HK-2 (cell line): ENCODE results near the gene TMEM259.

Experiments used
- DNase-seq: peaks from one replicate; pipeline ENCODE4 v3.0.0-alpha.2; 2018; ENCODE audit not compliant: unreplicated experiment

The TMEM259 gene

GRCh38 chr19:986083-986482, 34.8 kb downstream of the TMEM259 start:
- DNase-seq, result no peak

- peak; percentile 89 for DNase-seq
These were observed 36.6 kb downstream of the TMEM259 start, which contains the start of gene WDR18 for GRCh38 chr19:984165-984967. WDR18 (plus strand) TSS chr19:984345; CDS start chr19:984354, 9 bp downstream.

GRCh38 chr19:982567-983170, 38.3 kb downstream of the TMEM259 start:
- DNase-seq, result peak; percentile 79

GRCh38 chr19:980133-980998, 40.6 kb downstream of the TMEM259 start:
- DNase-seq, result no peak

GRCh38 chr19:979318-979741, 41.6 kb downstream of the TMEM259 start:
- DNase-seq, result no peak

- DNase-seq, result no peak
These were observed 43.9 kb downstream of the TMEM259 start for GRCh38 chr19:977058-977464.

GRCh38 chr19:976476-976875, 44.4 kb downstream of the TMEM259 start:
- no peak for DNase-seq

- DNase-seq, result no peak
These were observed 46.2 kb downstream of the TMEM259 start for GRCh38 chr19:974564-975257.

- no peak for DNase-seq
These were observed 47.0 kb downstream of the TMEM259 start for GRCh38 chr19:973726-974563.

GRCh38 chr19:972281-972680, 48.6 kb downstream of the TMEM259 start:
- DNase-seq, result no peak

GRCh38 chr19:971795-972194, 49.1 kb downstream of the TMEM259 start:
- no peak for DNase-seq

- no peak for DNase-seq
These were observed 50.2 kb downstream of the TMEM259 start for GRCh38 chr19:970695-971094.

GRCh38 chr19:966485-967088, 54.3 kb downstream of the TMEM259 start:
- no peak for DNase-seq

GRCh38 chr19:964761-965694, 55.9 kb downstream of the TMEM259 start:
- no peak for DNase-seq

- no peak for DNase-seq
These were observed 56.8 kb downstream of the TMEM259 start for GRCh38 chr19:964116-964520.

GRCh38 chr19:963486-963951, 57.4 kb downstream of the TMEM259 start:
- peak; percentile 22 for DNase-seq

GRCh38 chr19:962683-963400, 58.1 kb downstream of the TMEM259 start:
- DNase-seq, result no peak

- DNase-seq, result no peak
These were observed 58.9 kb downstream of the TMEM259 start for GRCh38 chr19:961866-962620.
